Mesothelial cell of epicardium (in vitro differentiated cells): ENCODE results near the gene CARS1. TPM values are rescaled to one million over a fixed set of nuclear protein-coding genes. Genes with fewer than 3 reads are reported as not detected.

Source experiments
- DNase-seq, 2 experiments: peaks; one replicate each; pipeline ENCODE4 v3.0.0; 2021; ENCODE audit warnings: low spot score in 2 of 2; ENCODE audit not compliant: unreplicated experiment in 2 of 2
- H3K27ac Mint-ChIP-seq: 2 replicates; pipeline ENCODE4 v1.8.0; 2021; ENCODE audit warnings: mixed read lengths
- H3K27me3 Mint-ChIP-seq: 2 replicates; pipeline ENCODE4 v1.8.0; 2021; ENCODE audit warnings: low read depth, mixed read lengths
- H3K36me3 Mint-ChIP-seq: 2 replicates; pipeline ENCODE4 v1.8.0; 2021; ENCODE audit warnings: mixed read lengths
- H3K4me1 Mint-ChIP-seq: 2 replicates; pipeline ENCODE4 v1.8.0; 2021; ENCODE audit warnings: mixed read lengths
- H3K4me3 Mint-ChIP-seq: 2 replicates; pipeline ENCODE4 v1.8.0; 2021; ENCODE audit warnings: mild to moderate bottlenecking, moderate library complexity, mixed read lengths
- H3K9me3 Mint-ChIP-seq: 2 replicates; pipeline ENCODE4 v1.8.0; 2021; ENCODE audit warnings: mixed read lengths
- CTCF ChIP-seq: fragments of 200-600 bp; sonication (generic); IDR thresholded peaks from one replicate; pipeline ENCODE4 v1.5.0; 2021; ENCODE audit warnings: antibody characterized with exemption; ENCODE audit not compliant: unreplicated experiment
- total RNA-seq: library from RNA; stranded (reverse); gene quantifications from 3 replicates; pipeline ENCODE4 v1.2.1, GENCODE V29; 2021

The CARS1 gene
- total RNA-seq, 1 donor from 2014 or later, result 32.7 TPM

- no peak for DNase-seq
- no peak for TF ChIP-seq CTCF
- Mint-ChIP-seq H3K9me3 (no peaks in the 10 kb centered on the region), H3K36me3 (no peaks in the 10 kb centered on the region), H3K4me3 (no peak overlapping the region), H3K27ac (no peak overlapping the region), H3K4me1 (peaks cover 9% of the 10 kb centered on the region), H3K27me3 (no peaks in the 10 kb centered on the region)
Observed at GRCh38 chr11:3052109-3052479, 5.1 kb downstream of the CARS1 start.

GRCh38 chr11:3051196-3052108 lies 5.8 kb downstream of the CARS1 start:
- H3K4me1 Mint-ChIP-seq, result peaks cover 8% of the 10 kb centered on the region
- TF ChIP-seq CTCF, result no peak
- no peaks in the 10 kb centered on the region for H3K27me3 Mint-ChIP-seq
- H3K27ac Mint-ChIP-seq, result no peak overlapping the region
- no peaks in the 10 kb centered on the region for H3K9me3 Mint-ChIP-seq
- no peaks in the 10 kb centered on the region for H3K36me3 Mint-ChIP-seq
- no peak for DNase-seq
- H3K4me3 Mint-ChIP-seq, result no peak overlapping the region

- Mint-ChIP-seq H3K4me3 (no peak overlapping the region), H3K4me1 (peaks cover 4% of the 10 kb centered on the region), H3K27me3 (no peaks in the 10 kb centered on the region), H3K9me3 (no peaks in the 10 kb centered on the region), H3K36me3 (no peaks in the 10 kb centered on the region), H3K27ac (no peak overlapping the region)
- TF ChIP-seq CTCF, result no peak
- no peak for DNase-seq
Observed at GRCh38 chr11:3050386-3051195, 6.6 kb downstream of the CARS1 start.

- no peak overlapping the region for H3K4me3 Mint-ChIP-seq
- TF ChIP-seq CTCF, result no peak
- DNase-seq, result no peak
- peaks cover under 1% of the 10 kb centered on the region for H3K36me3 Mint-ChIP-seq
- no peak overlapping the region for H3K27ac Mint-ChIP-seq
- peaks cover 4% of the 10 kb centered on the region for H3K4me1 Mint-ChIP-seq
- H3K9me3 Mint-ChIP-seq, result no peaks in the 10 kb centered on the region
- no peaks in the 10 kb centered on the region for H3K27me3 Mint-ChIP-seq
Observed at GRCh38 chr11:3049430-3050243, 7.6 kb downstream of the CARS1 start.

- Mint-ChIP-seq H3K36me3 (peaks cover 3% of the 10 kb centered on the region), H3K9me3 (no peaks in the 10 kb centered on the region), H3K4me1 (peaks cover 4% of the 10 kb centered on the region), H3K27ac (no peak overlapping the region), H3K27me3 (no peaks in the 10 kb centered on the region), H3K4me3 (no peak overlapping the region)
- DNase-seq, result no peak
- TF ChIP-seq CTCF, result no peak
Observed at GRCh38 chr11:3047637-3048036, 9.6 kb downstream of the CARS1 start.
